Measurements from ENCODE around the gene PRICKLE2. TPM values are rescaled to one million over a fixed set of nuclear protein-coding genes. Genes with fewer than 3 reads are reported as not detected.

Gene PRICKLE2
- polyA plus RNA-seq, 3 donors, result not detected

DNA sequence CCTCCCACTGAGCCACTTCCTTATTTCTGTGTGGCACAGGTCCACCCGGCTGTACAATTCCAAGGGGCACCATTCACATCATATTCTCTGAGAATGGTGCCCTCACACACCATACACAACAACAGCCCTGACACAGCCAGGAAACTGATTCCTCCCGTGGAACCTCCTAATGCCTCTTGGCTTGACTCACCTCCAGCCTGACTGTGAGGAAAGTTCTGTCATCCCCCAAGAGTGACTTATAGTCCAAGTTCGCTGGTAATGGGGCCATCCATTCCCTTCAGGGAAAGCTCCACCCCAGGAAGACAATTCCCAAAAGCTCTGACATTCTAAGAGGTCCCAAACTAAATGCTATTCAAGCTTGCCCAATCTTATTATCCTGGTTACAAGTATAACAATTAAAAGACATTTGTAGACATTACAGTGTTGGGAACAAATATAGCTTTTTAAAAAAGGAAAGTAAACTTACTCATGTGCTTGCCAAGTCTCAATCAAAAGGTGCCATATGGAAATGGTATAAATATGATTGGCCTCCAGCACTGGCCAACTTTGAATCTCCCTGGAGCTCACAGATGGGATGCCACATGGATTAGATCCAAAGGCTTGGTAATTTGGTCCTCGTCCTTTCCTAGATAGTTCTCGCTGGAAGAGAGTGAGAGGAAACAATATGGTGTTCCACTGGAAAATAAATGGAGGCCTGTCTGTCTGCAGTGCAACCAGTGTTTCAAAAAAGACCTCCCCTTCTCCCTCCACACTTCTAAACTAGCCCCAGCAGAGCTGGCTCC is 145.7 kb downstream of the PRICKLE2 start:
- Histone ChIP-seq H3K4me1 (ENCODE audit: control insufficient read depth in 1 of 2, insufficient read depth in 2 of 2, low read length in 2 of 2) (peaks cover 0 to 14% of the 10 kb centered on the region in 2 donors), H2AFZ (ENCODE audit: insufficient read depth, low read depth, low read length, poor library complexity, severe bottlenecking) (no peak overlapping the region), H3K9ac (ENCODE audit: insufficient read depth, low read length, poor library complexity, severe bottlenecking) (no peak overlapping the region), H3K79me2 (ENCODE audit: insufficient read depth, low read length) (no peaks in the 10 kb centered on the region), H3K4me3 (replicated peaks in 1 of 3; ENCODE audit: low read depth in 2 of 3, low read length in 3 of 3) (no peak overlapping the region), H3K27me3 (ENCODE audit: control insufficient read depth in 2 of 2, insufficient read depth in 2 of 2, low read length in 2 of 2) (no peaks in the 10 kb centered on the region), H4K20me1 (ENCODE audit: insufficient read depth, low read length) (no peaks in the 10 kb centered on the region), H3K36me3 (replicated peaks in 1 of 2; ENCODE audit: control insufficient read depth in 1 of 2, insufficient read depth in 2 of 2, low read length in 2 of 2) (no peaks in the 10 kb centered on the region), H3K9me3 (replicated peaks in 1 of 2; ENCODE audit: control insufficient read depth in 1 of 2, insufficient read depth in 1 of 2, low read length in 2 of 2) (no peaks in the 10 kb centered on the region), H3K4me2 (replicated peaks; ENCODE audit: extremely low read depth, low read length, poor library complexity, severe bottlenecking) (no peak overlapping the region), H3K27ac (ENCODE audit: low read depth in 1 of 2, low read length in 2 of 2) (no peak overlapping the region)
- Mint-ChIP-seq H3K9me3 (peaks cover 0 to 5% (median 0%) of the 10 kb centered on the region in 7 donors), H3K4me3 (no peak overlapping the region), H3K4me1 (peaks cover 12% of the 10 kb centered on the region), H3K27me3 (ENCODE audit: low read depth in 3 of 3) (peaks cover 0 to 2% (median 2%) of the 10 kb centered on the region in 3 donors), H3K36me3 (no peaks in the 10 kb centered on the region), H3K27ac (peak overlapping the region in 1 of 7 donors; percentile 19)
- no peak for DNase-seq
- intact Hi-C loops (cut with micrococcal nuclease), result no loop called here
- TF ChIP-seq, protein P1, sequence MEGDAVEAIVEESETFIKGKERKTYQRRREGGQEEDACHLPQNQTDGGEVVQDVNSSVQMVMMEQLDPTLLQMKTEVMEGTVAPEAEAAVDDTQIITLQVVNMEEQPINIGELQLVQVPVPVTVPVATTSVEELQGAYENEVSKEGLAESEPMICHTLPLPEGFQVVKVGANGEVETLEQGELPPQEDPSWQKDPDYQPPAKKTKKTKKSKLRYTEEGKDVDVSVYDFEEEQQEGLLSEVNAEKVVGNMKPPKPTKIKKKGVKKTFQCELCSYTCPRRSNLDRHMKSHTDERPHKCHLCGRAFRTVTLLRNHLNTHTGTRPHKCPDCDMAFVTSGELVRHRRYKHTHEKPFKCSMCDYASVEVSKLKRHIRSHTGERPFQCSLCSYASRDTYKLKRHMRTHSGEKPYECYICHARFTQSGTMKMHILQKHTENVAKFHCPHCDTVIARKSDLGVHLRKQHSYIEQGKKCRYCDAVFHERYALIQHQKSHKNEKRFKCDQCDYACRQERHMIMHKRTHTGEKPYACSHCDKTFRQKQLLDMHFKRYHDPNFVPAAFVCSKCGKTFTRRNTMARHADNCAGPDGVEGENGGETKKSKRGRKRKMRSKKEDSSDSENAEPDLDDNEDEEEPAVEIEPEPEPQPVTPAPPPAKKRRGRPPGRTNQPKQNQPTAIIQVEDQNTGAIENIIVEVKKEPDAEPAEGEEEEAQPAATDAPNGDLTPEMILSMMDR (IDR thresholded peaks at IDR 0.05), result no peak
- 93% methylated on average over 4 of the region's 5 CpGs for WGBS (ENCODE audit: insufficient coverage)

DNA sequence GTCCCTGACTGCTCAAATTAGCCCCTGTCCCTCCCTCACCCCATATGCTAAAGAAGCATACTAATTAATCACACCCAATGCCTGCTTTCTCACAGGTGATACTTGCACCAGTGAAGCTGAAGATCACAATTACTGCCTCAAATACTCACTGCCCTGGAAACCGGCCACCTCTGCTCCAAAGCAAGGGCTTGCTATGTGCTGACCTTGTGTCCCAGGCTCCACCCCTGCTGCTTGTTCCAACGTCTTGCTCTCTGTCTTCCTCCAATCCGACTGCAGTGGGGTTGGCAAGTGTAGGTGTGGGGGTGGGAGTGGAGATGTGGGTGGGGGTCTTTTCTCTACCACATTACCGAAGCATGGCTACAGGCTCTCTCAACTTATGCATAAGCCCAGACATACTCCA is 146.3 kb downstream of the PRICKLE2 start:
- Histone ChIP-seq H2AFZ (ENCODE audit: insufficient read depth, low read depth, low read length, poor library complexity, severe bottlenecking) (no peak overlapping the region), H3K36me3 (replicated peaks in 1 of 2; ENCODE audit: control insufficient read depth in 1 of 2, insufficient read depth in 2 of 2, low read length in 2 of 2) (no peaks in the 10 kb centered on the region), H3K27ac (ENCODE audit: low read depth in 1 of 2, low read length in 2 of 2) (no peak overlapping the region), H3K79me2 (ENCODE audit: insufficient read depth, low read length) (no peaks in the 10 kb centered on the region), H3K4me2 (replicated peaks; ENCODE audit: extremely low read depth, low read length, poor library complexity, severe bottlenecking) (no peak overlapping the region), H3K4me3 (replicated peaks in 1 of 3; ENCODE audit: low read depth in 2 of 3, low read length in 3 of 3) (no peak overlapping the region), H4K20me1 (ENCODE audit: insufficient read depth, low read length) (no peaks in the 10 kb centered on the region), H3K27me3 (ENCODE audit: control insufficient read depth in 2 of 2, insufficient read depth in 2 of 2, low read length in 2 of 2) (no peaks in the 10 kb centered on the region), H3K4me1 (ENCODE audit: control insufficient read depth in 1 of 2, insufficient read depth in 2 of 2, low read length in 2 of 2) (peaks cover 0 to 13% of the 10 kb centered on the region in 2 donors), H3K9ac (ENCODE audit: insufficient read depth, low read length, poor library complexity, severe bottlenecking) (no peak overlapping the region), H3K9me3 (replicated peaks in 1 of 2; ENCODE audit: control insufficient read depth in 1 of 2, insufficient read depth in 1 of 2, low read length in 2 of 2) (no peaks in the 10 kb centered on the region)
- H3K27me3 Mint-ChIP-seq (ENCODE audit: low read depth in 3 of 3), result peaks cover 0 to 4% (median 2%) of the 10 kb centered on the region in 3 donors
- 80% methylated on average over 1 of the region's 4 CpGs for WGBS (ENCODE audit: insufficient coverage)
- peaks cover 16% of the 10 kb centered on the region for H3K4me1 Mint-ChIP-seq
- intact Hi-C loops (cut with micrococcal nuclease), result no loop called here
- no peak for DNase-seq
- no peak overlapping the region for H3K4me3 Mint-ChIP-seq
- TF ChIP-seq, protein P1 (IDR thresholded peaks at IDR 0.05), result no peak
- H3K36me3 Mint-ChIP-seq, result no peaks in the 10 kb centered on the region
- peak overlapping the region in 1 of 7 donors; percentile 19 for H3K27ac Mint-ChIP-seq
- H3K9me3 Mint-ChIP-seq, result peaks cover 0 to 7% (median 0%) of the 10 kb centered on the region in 7 donors

All from CD14-positive monocyte (primary cell).